ENCODE measurements around the gene PTBP1. TPM values are rescaled to one million over a fixed set of nuclear protein-coding genes. Genes with fewer than 3 reads are reported as not detected.

PTBP1 gene
- total and polyA plus RNA-seq, 2 of the 13 experiments (the other 11 are each of a cell fraction or from before 2014, with no cell fraction given): 195 to 288 TPM

GRCh38 chr19:813219-814151 lies 16.2 kb downstream of the PTBP1 start (continued):
- TF ChIP-seq ZNF782 (CRISPR knock-in tag; IDR thresholded peaks at IDR 0.05; ENCODE audit: borderline replicate concordance) (no peak), POLR2A (IDR thresholded peaks at IDR 0.05; ENCODE audit: insufficient read depth in 1 of 2, low read depth in 2 of 2, low read length in 2 of 2) (peak; percentile 37 to 44; a peak in 2 of 4 replicates), RBFOX2 (IDR thresholded peaks at IDR 0.05; ENCODE audit: low read depth, low read length) (peak; percentile 79), ZNF770 (CRISPR knock-in tag; IDR thresholded peaks at IDR 0.05) (no peak), ZNF292 (CRISPR knock-in tag; IDR thresholded peaks at IDR 0.05; ENCODE audit: borderline replicate concordance, low read depth) (no peak), RFX5 (IDR thresholded peaks at IDR 0.05; ENCODE audit: low read depth, low read length) (no peak), ZNF282 (IDR thresholded peaks at IDR 0.05; ENCODE audit: partially characterized antibody) (no peak), REL (CRISPR knock-in tag; conservative IDR thresholded peaks at IDR 0.05) (no peak), KIAA2018 (CRISPR knock-in tag; IDR thresholded peaks at IDR 0.05; ENCODE audit: borderline replicate concordance) (no peak), ZMAT5 (CRISPR knock-in tag; IDR thresholded peaks at IDR 0.05; ENCODE audit: borderline replicate concordance, low read depth) (no peak), ERF (CRISPR knock-in tag; IDR thresholded peaks at IDR 0.05) (no peak), ATF5 (CRISPR knock-in tag; IDR thresholded peaks at IDR 0.05; ENCODE audit: low read depth) (no peak), HMG20A (CRISPR knock-in tag; IDR thresholded peaks at IDR 0.05; ENCODE audit: borderline replicate concordance) (no peak), HOMEZ (CRISPR knock-in tag; IDR thresholded peaks at IDR 0.05; ENCODE audit: low read depth) (no peak), AGO1 (IDR thresholded peaks at IDR 0.05; ENCODE audit: low read depth, low read length, poor library complexity, severe bottlenecking) (peak; percentile 93), RBAK (CRISPR knock-in tag; IDR thresholded peaks at IDR 0.05) (no peak)
